DMS 273 (cell line): ENCODE measurements around the gene SRXN1.
A peak's percentile ranks its signal among the peaks of the same experiment; 100 is the strongest.

Experiments
- DNase-seq: peaks from one replicate; lab custom pipeline; 2025; ENCODE audit not compliant: unreplicated experiment; lab: John Stamatoyannopoulos, UW

SRXN1 gene

DNA sequence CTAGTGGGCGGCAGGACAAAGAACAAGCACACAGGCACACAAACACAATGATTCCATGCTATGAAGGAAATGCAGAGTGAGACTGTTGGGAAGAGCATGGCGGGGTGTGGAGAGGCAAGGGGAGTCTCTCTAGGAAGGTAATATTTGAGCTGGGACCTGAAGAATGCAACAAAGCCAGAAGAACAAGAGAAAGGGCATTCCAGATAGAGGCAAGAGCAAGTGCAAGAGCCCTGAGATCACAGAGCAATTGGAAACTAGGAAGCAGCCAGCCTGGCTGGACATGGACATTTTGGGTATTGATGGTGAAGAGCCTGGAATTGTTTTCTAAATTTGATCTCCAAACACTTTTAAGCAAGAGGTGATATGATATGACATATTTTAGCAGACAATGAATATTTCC lies 15.4 kb downstream of the SRXN1 start:
- DNase-seq, result no peak

DNA sequence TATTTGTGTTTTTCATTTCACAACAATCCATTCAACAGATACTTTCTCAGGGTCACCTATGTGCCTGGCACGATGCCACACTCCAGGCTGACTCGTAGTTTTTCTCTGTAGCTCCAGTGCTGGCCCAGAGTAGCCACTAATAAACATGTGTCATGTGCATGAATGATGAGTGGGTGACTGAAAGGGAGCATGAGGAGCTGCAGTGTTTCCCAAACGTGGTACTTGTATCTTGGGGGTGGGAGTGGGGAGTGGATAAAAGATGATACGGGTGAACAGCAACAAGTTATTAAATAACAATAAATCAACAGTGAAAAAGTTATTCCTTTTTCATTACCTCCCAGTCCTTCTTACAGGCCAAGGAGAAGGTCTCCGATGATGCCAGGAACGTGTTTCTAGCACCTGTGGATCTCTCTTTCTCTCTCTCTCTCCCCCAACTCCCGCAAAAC lies 17.1 kb downstream of the SRXN1 start:
- peak; percentile 41 for DNase-seq

DNA sequence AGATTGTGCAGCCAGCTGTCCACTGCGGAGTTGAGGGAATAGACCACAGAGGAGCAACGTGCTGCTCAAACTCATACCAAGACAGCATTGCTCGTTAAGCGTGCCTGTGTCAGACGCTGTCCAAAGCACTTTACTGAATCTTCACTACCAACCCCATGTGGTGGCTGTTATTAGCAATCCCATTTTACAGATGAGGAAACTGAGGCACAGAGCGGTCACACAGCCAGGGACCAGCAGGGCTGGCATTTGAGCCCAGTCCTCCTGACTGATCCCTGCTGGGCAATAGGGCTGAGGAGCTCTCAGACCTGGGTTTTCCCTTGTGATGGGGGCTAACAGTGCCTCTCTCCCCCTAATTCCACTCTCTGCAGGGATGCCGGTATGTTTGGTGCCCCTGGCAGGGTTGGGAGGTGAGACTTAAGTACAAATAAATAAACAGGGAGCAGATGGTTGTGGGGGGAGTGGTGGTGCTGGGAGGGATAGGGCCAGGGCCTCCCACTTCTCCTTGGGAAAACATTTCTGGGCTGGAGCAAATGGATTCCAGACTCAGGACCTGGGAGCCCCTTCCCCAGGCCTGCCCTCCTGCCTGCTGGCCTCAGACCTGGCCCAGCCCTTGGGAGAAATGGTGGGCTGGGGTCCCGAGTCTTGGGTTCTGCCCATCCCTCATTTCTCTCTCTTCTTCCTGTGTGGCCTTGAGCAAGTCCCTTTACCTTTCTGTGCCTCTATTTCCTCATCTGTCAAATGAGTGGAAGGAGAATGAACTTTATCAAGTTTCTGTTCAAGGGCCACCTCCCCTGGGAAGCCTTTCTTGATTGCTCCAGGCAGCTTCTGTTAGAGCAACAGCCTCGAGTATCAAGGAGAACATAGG lies 17.7 kb downstream of the SRXN1 start:
- DNase-seq, result peak; percentile 83

DNA sequence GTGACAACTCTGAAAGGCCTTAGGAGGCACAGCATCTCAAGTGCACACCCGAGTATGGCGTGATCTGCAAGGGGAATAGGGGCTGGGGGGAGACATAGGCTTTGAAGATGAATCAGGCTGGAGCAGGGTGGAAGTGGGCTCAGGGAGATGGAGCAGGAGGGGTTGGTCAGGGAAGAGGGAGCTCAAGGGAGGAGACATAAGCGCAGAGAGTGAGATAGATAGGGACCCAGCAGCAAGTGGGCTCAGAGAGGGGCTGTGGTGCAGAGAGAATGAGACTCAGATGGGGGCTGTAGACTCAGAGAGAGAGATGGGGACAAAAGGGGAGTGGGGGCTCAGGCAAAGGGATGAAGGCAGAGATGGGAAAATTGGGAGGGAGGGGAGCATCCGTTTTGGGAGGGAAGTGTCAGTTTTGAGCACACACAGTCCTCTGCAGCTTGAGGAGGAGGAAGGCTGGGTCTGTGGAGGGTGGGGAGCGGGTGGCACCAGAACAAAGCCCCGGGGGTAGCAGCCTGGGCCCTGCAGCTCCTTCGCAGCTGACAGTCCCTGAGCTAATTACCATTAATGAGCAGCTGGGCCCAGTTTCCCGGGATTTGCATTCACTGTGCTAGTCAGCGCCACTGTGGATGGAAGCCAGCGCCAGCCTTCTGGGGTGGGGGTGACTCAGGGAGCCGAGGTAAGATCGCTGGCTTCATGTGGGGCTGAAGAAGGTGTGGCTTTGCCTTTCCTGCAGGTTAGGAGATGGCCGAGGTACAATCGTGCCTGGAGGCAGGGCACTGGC lies 18.7 kb downstream of the SRXN1 start:
- DNase-seq, result peak; percentile 95

DNA sequence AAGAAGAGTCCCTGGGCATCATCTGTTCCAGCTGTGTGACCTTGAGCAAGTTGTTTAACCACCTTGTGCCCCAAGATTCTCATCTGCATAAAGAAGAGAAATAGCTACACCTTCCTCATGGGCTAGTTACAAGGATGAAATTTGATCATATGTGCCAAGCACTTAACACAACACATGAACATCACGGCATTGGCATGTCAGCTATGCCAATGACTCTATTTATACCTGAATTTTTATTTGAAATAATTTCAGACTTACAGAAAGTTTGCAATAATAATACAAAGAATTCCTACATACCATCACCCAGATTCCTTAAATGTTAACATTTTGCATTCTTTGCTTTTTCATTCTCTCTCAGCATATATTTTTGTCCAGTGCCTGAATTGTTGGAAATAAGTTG lies 21.9 kb downstream of the SRXN1 start:
- DNase-seq, result no peak

DNA sequence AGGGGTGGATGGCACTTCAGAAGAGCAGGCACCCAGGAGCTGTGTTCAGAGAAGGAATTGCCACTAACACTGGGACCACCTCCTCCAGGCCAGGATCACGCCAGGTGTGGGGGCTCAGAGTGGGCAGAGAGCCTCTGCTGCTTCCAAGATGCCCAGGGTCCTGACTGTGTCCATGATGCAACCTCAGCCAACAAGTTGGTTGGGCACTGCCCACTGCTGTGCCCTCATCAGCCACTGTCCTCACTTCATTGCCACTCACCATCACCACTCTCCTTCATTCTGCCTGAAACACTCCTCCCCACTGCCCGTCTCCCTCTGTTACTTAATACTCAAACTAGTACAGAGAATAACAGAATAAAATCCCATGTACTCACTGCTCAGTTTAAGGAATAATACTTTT lies 26.4 kb downstream of the SRXN1 start:
- DNase-seq, result no peak

DNA sequence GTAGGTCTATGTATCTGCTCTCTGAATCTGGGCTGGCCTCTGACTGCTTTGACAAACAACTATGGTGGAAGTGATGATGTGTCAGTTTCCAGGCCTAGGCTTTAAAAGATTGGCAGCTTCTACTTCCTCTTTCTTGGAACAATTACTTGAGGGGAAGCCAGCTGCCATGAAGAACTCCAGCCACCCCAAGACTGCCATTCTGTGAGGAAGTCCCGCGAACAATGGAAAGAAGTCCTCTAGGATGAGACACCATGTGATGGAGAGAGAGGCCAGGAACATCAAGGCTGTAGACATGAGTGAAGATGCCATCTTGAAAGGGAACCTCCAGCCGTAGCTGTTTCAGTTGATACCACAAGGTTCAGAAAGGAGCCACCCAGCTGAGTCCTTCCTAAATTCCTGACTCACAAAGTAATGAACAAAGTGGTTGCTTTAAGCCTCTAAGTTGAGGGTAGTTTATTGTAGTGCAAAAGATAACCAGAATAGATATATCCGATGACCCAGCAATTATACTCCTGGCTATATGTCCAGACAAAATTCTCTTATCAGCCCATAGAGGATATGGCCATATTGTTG lies 27.6 kb downstream of the SRXN1 start:
- DNase-seq, result no peak

DNA sequence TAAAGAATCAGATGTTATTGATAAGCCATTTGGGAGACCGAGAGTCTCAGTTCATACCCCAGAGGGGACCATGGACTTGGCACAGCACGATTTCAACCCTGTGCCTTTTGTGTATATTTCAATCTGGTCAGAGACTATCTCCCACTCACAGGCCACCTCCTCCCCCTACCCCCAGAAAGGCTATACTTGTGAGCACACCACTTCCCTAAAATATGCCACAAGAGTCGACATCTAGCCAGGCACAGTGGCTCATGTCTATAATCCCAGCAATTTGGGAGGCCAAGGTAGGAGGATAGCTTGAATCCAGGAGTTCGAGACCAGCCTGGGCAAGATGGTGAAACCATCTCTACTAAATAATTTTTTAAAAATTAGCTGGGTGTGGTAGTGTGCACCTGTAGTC lies 29.3 kb downstream of the SRXN1 start:
- DNase-seq, result no peak

DNA sequence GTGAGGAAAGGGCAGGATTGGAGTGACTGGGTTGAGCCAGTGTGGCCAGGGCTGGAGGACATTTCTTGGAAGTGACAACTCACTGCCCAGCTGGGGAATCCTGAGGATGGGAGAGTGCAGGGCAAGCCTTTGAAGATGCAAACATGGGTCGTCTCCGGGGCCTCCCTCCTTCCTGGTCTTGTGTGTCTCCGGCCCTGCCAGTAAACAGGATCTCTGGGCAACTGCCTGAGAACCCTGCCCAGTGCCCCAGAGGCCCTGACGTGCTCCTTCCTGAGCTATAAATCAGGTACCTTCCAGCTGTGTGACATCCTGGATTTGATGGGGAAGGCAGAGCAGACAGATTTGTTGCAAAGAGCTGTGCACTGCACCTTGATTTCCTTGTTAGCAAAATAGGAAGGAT lies 30.0 kb downstream of the SRXN1 start:
- DNase-seq, result no peak

DNA sequence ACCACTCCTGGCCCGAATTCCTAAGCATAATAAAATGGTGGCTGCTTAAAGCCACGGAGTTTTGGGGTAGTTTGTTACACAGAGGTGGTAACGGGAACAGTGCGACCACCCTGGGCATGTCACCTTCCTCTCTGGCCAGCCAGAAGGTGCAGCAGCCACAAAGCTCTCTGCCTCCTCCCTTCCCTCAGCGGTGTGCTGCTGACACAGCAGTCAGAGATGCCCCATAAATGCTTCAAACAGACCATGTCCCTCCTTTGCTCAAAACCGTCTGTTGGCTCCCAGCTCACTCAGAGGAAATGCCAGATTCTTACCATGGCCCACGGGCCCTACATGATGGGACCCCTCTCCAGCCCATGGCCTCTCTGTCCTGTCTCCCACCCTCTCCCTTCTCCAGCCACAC lies 30.8 kb downstream of the SRXN1 start:
- DNase-seq, result no peak

DNA sequence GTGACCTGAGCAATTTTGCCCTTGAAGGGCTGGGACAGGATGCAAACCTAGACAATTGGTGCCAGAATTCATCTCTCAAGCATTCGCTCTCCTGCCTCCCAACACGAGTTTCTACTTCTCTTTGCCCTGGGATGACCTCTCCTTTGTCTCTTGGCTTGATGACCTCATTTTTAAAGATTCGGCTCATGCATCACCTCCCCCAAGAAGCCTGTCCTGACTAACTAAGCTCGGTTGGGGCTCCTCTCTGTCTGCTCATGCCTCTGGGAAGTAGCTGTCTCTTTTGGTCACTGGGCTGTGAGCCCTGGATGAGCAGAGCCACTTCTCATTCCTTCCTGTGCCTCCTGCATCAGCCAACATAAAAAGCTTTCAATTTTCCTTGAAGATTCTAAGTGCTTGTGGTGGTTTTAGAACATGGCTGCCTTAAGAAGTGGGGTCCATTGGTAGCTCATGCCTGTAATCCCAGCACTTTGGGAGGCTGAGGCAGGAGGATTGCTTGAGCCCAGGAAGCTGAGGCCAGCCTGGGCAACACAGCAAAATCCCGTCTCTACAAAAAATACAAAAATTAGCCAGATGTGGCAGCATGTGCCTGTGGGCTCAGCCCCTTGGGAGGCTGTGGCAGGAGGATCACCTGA lies 31.8 kb downstream of the SRXN1 start:
- DNase-seq, result no peak

DNA sequence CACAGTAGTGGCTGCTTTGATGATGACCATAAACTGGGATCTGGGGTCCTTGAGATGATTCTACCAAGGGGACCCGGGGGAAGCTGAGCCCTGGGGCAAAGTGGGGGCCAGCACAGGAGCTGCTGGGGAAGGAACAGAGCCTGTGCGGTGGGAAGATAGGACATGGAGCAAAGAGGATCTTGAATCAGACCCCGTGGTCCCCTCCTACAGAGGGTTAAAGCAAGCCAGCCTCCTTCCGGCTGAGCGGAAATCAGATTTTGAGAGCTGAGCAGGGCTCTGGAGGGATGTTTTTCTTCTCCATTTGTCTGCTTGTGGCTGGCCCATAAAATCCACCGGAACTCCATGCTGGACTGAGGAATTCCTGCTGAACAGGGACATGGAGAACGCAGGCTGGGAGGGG lies 32.8 kb downstream of the SRXN1 start:
- no peak for DNase-seq

DNA sequence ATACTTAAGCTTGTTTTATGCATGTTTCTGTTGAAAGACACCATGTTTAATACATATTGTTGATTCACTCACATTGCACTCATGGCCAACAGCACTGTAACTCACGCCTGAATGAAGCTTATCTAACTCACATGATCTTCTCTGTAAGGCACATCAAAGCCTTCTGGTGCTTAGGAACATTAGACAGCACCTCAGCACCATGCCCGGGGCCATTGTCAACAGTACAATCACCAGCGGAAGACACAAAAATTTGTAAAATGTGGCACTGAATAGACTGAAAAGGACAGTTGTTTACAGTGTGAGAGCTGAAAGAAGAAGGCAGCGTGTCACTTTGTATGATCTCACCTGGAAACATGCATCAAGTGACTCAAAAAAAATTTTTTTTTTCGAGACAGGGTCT lies 34.0 kb downstream of the SRXN1 start:
- DNase-seq, result no peak

DNA sequence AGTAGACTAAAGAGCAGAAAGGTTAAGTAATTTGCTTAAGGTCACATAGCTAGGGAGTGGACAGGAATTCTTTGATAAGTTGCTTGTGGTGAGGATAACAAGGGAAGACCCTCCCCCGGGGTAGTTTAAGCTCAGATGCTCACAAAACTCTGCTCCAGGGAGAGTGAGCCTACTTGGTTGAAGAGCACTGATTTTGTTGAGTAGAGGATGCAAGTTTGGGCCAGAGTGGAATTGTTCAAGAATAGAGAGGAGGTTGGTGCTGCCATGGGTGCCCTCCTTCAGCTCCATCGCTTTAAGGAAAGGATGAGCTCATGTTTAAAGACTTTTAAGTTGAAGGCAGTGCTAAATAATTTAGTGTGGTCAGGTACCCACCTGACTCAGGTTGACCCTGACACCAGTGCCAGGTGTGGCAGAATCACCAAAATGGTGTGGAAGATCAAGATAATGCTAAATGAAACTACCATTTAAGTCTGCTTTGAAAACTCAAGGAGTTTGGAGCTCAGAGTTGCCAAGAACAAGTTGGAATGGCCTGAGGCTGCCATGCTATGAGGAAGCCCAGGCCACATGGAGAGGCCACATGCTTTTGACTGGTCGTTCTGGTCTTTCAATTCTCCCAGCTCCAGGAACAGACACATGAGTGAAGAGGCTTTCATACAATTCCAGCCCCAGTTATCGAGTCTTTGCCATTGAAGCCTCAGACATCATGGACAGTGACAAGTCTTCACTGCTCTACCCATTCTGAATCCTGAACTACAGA lies 34.9 kb downstream of the SRXN1 start:
- no peak for DNase-seq

DNA sequence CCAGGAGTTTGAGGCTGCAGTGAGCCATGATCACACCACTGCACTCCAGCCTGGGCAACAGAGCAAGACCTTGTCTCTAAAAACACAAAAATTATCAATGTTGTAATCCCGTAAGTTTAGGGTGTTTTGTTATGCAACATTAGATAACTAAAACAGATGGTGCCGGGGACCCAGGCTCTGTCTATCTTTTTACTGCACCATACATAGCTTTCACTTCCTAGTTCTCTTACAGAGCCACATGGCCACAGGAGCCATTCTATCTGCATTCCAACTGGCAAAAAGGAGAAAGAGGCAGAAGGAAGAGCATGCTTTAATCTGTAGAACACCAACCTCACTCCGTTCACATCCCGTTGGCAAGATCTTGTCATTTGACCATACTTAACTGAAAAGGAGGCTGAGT lies 37.5 kb downstream of the SRXN1 start:
- no peak for DNase-seq

DNA sequence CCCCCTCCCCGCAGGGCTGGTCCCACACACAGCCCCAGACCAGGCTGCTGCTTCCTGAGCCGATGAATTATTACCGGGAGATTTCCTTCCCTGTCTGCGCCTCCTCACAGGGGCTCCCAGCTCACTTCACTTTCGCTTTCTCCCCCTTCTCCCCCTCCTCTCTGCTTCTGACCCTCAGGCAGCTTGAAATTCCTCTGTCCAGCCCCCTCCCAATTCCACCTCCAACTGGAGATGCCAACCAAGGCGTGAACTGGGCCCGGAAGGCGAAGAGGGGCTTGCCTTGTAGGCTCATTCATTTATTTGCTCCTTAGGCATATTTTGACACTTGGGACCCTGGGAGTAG lies 41.2 kb downstream of the SRXN1 start:
- no peak for DNase-seq

DNA sequence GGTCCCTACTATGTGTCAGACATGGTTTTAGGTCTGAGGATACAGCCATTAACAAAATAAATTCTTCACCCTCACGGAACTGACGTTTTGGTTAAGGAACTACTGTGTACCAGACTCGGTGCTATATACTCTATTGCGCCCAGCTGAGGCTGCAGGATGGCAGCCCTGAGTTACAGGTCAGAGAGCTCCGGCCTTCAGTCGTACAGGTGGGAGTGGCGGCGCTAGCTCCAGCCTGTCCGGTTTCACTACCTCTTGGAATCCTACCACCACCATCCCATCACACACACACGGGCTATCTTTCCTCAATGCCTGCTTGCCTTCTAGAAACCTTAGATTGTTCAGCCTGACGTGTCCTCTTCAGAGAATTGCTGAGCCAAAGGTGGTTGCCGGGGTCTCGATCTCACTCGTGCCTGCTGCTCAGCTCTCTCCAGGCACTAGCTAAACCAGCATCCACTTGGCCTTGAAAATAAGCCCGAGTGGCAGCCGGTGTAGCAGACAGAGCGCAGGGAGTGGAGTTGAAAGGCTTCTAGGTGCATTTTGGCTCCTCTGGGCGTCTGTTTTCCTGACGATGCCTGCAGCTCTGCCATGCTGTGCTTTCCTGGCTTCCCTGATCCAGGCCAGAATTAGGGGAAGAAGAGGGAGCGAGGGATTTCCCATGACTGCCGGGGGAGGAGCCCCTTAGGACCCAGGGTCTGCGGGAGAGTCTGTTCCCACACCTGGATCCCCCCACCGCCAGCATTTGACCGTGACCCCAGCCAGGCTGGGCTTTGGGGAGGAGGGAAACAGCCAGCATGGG lies 41.8 kb downstream of the SRXN1 start:
- no peak for DNase-seq

DNA sequence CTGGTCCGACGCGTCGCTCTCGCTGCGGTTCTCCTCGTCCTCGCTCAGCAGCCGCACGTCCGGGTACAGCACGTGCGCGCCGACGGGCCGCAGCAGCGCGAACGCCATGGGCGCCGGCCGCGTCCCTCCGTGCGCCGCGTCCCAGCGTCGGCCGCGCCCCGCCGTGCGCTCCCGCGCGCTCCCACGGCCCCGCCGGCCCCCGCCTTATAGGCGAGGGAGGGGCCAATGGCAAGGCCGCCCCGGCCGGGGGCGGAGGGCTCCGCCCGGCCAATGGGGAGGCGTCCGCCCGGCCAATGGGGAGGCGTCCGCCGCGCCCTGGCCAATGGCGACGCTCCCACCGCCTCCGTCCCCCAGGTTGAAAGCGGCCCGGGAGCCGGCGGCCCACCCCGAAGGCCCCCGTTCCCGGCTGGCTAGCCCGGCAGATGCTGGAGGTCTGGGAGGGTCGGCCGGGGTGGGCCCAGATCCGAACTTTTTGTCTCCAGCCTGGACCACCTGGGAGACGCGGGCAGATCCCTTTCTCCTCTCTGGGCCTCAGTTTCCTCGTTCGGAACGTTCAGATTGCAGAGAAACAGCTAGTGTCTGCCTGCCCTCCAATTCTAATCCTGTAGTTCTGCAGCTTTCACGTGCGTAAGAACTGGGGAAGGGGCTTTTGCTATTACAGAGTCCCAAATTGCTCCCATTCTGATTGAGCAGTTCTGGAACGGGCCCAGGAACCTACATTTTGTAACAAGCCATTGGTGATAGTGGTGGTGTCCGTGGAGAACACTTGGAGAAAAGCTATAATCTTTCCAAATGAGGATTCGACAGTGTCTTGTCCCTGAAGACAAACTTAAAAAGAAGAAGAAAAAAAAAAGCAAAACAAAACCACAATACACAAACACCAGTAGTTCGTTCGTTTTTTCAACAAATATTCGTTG lies 42.6 kb downstream of the SRXN1 start, which contains the start of gene TCF15:
Gene TCF15 (minus strand): TSS at position 180 of the 917 bp plus-strand sequence. CDS start 72 bp downstream, at position 108.
- DNase-seq, result peak; percentile 86
